ENCODE measurements around the gene CNTN4.

CNTN4 gene

DNA sequence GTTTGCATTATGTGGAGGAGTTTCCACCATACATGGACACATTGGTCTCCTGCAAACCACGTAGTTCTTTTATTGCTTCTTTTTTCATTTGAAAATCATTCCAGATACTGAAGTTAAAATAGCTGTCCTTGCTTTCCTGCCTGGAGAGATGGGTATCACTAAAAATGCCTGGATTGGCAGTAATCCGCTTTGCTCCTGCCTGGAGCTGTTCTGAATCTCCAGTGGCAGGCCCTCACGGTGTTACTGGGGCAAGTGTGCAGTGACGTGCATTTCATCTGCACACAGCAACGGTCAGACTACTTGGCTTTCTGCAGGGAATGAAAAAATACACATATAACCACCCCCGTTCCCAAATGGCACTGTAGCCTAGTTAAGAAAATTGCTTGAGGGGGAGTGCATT is 738.6 kb downstream of the CNTN4 start:
- peak in 1 of 10 donors; percentile 62 for DNase-seq
- intact Hi-C loops (cut with DNase I) = no loop called here

DNA sequence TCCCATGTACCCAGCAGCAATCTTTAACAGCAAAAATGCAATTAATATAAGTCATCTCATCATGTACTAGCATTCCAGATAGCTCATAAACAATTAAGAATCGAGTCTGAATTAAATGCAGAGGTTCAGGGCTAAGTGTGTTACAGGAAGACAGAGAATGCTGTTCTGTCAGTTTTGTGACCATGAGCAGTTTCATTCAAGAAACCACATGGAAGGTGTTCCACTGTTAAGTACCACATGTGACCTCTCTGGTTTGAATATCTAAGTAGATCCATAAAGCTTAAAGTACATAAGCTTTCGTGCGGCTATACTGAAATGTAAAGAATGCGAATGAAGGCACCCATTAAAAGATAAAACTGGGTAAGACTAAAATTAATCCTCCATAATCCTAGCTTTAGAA is 739.2 kb downstream of the CNTN4 start:
- no peak for DNase-seq
- intact Hi-C loops (cut with DNase I) = no loop called here

DNA sequence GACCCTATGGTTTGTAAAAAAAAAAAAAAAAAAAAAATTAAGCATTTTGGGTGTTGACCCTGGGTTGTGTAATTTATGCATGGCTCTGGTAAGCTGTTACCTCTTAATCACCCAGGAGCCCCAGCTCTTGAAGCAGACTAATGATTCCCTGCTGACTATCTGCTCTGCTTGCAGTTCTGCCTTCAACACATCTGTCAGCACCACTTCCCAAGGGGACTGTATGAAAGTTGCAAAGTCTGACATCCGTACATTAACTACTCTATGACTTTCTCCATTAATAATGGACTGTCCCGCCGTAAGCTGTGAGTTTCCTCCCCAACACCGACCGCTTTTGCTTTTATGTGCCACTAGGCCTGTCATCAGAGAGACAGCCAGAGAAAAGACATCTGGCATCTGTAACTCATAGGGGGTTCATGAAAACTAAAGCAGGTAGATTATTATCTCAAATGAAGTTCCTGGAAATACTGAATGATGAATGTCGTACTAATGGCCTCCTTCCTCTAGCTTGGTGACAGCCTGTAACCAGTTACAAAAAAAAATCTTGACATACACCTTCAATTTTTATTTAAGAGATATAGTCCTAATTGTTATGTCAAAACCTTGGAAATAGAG is 740.0 kb downstream of the CNTN4 start:
- intact Hi-C loops (cut with DNase I) = no loop called here
- DNase-seq = no peak

DNA sequence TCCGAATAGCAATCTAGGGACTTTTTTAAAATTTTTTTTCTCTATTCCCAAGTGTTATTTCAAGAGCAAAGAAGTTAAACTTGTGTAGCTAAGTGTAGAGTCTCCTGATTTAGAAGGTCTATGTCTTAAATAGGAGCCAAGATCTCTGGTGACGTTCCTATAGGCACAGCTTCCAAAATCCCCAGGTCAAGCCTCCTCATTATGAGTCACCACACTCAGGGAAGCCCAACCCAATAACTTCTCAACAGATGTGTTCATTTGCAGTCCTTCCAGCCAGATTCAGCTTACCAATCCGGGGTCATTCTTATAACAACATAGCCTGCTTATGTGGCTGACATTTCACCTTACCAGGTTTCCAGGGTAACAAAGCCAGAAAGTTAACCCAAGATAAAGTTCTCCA is 741.2 kb downstream of the CNTN4 start:
- intact Hi-C loops (cut with DNase I) = no loop called here
- DNase-seq = no peak

DNA sequence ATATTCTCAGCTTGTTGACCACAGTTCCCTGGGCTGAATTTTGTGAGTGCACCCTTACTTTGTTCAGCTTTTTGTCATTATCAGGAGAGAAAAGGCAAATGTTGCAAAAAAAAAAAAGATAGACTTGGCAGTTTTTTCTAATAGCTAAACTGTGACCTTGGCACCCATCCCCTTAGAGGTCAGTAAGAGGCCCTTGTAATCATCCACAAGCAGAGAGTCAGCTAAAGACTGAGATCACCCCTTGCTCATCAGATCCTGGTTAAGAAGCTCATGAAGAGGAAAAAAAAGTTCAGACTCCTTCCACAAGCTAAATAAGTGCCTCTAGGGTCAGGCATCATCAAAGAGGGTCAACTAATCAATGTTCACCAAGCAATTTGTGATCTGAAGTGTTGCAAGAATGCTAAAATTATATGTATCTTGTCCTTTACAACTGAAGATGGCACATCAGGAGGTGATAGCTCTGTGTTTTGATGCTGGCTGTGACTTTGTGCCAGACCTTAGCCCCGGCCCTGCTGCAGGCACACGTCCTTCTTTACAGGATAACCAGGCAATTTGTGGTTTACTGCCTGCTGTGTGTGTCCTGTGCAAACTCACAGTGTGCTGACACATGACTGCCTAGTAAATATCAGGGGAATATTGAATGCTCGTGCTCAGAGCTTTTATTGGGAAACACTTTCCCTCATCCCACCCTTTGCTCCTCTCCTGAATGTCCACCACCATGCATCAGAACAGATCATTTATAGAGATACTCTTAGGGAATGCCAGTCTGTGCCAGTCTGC is 748.6 kb downstream of the CNTN4 start:
- DNase-seq = no peak
- intact Hi-C loops (cut with DNase I) = no loop called here

DNA sequence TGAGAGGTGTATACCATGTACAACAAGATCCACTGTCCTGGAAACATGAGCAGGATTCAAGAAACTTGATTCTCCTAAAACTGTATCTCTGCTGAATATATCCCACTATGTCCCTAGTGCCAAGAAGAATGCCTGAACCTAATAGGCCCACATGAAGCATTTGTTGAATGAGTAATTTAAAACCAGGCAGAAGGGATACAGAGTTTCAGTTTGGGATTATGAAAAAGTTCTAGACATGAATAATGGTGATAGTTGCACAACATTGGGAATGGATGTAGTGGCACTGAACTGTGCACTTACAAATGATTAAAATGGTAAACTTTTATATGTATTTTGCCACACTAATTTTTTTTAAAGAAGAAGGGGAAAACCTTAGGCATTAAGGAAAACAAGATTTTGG is 750.4 kb downstream of the CNTN4 start:
- no peak for DNase-seq
- intact Hi-C loops (cut with DNase I) = no loop called here

DNA sequence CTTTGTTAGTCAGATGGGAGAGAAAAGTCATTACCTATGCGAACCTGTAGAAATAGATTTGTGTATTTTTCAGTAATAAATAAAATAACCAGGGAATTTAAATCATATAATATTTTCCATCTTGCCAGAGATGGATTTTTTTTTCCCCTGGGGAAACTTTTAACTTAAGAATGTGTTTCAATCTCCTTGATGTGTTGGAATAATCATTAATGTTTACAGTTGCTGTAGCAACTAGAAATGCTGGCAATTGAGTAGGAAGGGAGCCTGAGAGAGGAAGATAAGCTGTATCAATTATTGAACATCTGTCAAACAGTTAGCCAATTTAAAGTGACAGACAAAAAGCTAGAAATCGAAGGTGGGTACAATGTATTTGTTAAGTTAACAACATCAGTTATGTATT is 752.0 kb downstream of the CNTN4 start:
- intact Hi-C loops (cut with DNase I) = no loop called here
- DNase-seq = no peak

DNA sequence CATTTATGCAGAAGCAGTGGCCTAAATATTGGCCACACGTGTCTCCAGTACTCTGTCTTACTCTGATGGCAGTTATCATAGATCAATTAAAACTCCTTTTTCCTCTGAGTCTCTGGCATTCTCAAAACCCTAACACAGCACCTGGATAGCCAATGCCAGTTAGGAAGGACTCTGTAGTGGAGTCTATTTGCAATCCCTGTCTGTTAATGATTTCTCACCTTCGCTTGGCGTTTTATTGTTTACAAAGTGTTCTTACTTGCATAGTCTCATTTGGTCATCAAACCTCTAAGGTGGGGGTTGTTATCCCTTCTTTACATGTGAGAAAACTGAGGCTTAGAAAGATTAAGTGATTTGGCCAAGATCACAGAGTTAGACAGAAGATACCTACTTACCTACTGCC is 752.7 kb downstream of the CNTN4 start:
- DNase-seq = no peak
- intact Hi-C loops (cut with DNase I) = no loop called here

DNA sequence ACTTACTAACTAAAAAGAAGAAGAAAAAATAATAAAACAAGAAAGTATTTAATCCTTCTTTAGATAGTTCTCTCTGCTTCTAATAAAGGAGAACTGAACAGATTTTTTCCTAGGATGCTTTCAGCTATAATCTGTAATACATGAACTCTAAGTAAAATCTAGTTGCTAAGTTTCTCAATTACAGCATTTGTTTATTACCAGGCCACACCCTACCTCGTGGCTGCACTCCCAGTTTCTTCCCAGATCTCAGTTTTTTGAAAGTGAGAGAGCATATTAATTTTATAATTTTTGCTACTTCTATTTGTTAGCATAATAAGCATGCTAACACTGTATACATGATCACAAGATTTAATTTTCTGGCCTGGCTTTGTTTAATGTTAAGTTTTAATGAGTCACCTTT is 753.2 kb downstream of the CNTN4 start:
- intact Hi-C loops (cut with DNase I) = no loop called here
- no peak for DNase-seq

DNA sequence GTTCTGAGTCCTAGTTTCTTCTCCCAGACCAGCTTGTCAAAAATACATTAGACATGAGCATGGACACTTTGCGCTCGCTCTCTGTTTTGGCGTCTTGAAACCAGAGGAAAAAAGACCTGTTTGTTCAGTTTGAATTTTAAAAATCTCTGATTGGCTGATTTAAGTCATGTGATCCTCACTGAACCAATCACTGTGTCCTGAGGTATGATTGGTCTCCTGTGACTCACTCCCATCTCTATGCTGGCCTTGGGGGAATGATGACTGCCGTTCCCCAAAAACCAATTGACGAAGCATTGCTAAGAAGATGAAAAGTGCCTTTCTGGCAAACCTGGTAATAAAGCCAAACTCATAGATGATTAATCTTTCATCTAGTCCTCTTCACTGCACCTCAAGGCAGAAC is 755.0 kb downstream of the CNTN4 start:
- intact Hi-C loops (cut with DNase I) = no loop called here
- DNase-seq = no peak

DNA sequence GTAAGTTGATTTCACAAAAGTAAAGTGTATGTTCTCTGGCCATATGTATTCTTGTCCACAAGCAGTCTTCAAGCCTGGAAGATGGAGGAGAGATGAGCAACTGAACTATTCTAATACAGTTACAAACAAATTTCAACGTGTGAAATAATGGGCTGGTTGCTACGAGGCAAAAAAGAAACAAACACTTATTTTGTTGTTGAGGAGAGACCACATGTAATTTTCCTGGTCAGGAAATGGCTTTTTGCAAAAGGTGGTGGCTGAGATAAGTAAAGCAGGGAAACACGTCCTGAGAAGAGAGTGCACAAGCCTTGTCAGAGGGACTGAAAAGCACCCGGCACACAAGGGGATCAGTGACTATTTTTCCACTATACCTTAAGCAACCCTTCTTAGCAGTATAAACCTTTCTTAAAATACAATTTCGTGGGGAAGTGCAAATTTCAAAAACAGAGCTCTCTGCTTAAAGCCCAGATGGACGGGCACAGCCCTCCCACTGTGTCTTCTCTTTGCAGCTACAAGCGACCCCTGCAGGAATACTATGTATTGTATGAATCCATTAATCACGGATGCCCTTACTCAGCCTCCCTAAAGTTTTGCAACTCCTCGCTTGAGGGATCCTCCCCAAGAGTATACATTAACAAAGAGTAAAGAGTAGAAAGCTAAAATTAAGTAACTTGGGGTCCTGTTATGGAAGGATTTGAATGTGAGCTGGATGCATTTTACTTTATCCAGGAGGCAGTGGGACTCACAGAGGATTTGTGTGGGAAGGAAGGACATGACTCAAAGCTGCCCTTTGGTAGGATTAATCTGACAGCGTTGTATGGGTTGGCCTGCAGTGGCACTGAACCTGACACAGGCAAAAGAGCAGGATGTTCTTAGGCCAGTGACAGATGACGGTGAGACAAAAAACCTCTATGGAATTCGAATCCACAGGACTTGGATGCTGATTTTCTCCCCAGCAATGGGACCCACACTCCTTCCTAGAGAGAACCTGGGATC is 757.8 kb downstream of the CNTN4 start:
- intact Hi-C loops (cut with DNase I) = no loop called here
- no peak for DNase-seq

DNA sequence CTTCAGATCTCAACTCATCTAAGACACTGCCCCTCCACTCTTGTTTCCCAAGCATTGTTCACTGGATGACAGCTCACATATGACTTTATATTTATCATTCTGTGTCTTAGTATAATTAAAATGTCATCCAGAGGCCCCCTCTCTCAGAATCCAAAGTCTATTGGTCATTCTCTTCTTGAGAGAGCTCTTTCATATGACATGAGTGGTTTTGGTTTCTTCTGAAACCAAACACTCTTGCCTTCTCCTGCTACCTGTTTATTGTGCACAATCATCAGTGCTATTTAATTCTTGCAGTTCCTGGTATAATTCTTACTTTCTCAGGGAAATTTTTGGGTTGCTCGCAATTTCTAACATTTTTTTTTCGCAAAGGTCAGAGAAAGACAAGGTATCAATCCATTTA is 762.0 kb downstream of the CNTN4 start:
- no peak for DNase-seq
- intact Hi-C loops (cut with DNase I) = no loop called here

DNA sequence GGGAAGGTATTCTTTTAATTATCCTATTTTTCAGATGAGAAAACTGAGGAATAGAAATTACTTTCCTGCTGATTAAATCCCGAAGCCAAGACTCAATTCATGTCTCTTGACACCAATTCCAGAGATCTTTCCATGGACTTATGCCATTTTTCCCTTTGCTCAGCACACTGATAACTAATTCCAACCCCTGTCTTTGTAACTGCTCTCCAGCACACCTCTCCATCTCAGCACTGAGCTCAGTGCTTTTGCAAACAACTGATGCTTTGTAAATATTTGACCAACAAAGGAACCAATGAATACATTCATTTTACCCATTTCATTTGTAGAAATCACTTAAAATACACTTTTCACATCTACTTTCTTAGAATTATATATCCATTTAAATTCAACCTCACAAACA is 762.5 kb downstream of the CNTN4 start:
- DNase-seq = no peak
- intact Hi-C loops (cut with DNase I) = no loop called here

DNA sequence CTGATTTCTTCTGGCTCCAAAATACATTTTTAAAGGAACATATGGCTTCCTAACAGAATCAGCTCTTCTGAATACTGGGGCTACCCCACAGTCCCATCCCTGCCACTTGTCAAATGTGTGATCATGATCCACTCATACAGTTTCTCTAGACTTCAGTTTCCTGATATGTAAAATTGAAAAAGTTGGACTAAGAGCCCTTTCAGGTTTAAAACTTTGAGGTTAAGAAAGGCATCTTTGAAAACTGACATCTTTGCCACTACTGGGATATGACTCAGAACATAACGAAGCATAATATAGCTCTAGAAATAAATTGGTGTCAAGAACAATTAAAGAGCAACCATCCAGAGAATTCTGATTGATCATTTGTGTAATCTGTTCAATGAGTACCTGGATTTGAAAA is 763.3 kb downstream of the CNTN4 start:
- DNase-seq = no peak
- intact Hi-C loops (cut with DNase I) = no loop called here

DNA sequence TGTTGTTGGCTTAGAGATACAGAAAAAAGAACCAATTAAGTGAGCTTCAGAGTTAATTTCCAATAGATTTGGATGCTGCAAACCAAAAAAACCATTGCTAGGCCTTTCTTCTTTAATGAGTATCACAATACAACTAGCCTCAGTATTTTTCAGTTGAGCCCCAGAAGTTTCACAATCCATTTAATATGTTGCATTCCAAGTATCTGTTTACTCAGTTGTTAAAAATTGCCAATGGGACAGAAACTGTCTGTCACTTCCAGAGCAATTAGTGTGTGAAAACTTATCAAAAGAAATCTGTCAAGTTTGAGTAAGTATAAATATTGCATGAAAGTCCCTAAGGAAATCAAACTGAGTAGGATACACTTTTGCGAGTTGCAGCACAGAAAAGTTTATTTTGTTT is 763.7 kb downstream of the CNTN4 start:
- intact Hi-C loops (cut with DNase I) = no loop called here
- no peak for DNase-seq

DNA sequence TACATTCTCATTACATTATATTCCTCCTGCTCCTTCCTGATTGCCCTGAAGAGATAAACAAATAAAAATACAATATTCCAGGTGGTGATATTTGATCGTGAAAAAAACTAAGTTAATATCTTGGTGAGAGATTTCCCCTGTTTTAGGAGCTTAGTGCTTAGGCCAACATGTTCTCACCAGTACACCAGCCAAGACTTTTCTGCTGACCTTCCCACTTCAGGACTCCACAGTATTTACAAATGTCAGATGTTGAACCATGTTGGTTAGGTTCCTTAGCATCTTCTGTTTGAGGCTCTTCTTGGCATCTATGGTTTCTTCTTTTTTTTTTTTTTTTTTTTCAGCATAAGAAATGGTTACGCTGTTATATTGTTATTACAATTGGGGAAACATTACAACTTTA is 764.5 kb downstream of the CNTN4 start:
- intact Hi-C loops (cut with DNase I) = no loop called here
- no peak for DNase-seq

DNA sequence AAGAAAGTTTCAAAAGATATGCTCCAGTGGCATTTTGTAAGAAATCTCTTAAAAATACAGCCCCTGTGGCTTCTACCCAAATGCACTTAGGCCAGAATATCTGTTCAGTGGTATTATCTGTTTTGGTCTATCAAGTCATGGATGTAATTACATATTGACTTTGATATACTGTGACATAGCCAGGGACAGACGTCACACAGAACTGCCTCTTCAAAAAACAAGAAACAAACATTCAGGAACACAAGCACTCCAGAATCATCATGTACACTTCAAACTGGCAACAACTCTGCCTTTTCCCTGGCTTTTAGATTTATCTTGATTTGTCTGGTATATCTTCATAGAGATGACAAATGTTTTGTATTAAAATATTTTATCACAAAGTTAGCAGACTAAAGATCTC is 771.2 kb downstream of the CNTN4 start:
- DNase-seq = no peak
- intact Hi-C loops (cut with DNase I) = no loop called here

DNA sequence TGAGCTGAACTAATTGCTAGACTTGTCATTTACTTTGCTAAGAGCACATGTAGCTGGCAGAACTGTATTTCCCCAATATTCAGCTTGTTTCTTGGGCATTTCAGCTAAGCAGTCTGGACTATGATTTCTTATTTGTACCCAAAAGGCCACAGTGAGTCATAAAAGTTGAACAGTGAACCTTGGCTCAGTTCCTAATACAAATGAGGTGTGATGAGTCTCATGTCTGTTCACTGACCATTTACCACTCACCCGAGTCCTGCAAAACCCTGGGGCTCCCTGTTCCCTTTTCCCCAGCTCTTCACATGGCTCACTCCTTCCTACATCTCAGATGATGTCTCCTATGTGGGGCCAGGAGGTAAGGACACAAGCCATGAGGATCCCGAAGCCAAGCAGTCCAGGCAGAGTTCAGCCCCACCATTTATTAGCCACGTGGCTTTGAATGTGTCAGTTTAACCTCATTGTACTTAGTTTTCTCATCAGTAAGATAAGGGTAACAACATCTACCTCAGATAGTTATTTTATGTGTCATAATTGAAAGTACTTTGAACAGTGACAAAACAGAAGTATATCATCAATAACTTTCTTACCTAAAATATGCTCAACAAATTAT is 772.2 kb downstream of the CNTN4 start:
- DNase-seq = no peak
- intact Hi-C loops (cut with DNase I) = no loop called here

DNA sequence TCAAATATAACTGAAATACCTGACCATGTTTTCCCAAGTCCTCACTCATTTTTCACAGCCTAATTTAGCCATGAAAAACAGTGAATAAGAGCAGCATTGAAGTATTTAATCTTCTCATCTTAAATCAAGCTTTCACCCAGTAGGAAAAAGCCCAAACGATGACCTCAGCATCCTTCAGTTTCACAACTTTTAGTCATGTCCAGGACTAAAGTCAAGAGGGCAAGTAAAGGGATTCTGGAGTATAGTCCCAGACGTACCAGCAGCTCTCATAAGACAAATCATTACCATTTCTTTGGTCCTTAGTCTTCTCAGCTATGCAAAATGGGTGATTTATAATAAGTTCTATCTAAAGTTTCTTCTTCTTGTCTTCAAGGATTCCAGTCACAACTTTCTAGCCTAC is 774.2 kb downstream of the CNTN4 start:
- intact Hi-C loops (cut with DNase I) = no loop called here
- no peak for DNase-seq

DNA sequence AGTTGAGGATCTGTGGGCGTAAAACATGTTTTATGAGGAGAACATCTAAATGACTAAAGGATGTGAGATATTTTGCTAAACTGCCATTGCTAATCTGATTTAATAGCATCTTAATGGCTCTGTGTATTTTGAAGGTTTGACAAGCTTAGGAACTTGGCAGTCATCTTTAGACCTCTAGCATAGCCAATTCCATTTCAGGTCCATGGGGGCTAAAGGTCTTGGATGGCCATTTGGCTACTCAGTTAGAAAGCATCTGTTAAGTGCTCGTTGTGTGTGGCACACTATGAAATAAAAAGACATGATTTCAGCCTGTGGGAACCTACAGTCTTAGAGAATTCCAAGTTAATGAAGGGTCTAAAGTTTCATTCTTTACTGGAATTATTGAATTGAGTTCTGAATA is 775.3 kb downstream of the CNTN4 start:
- DNase-seq = no peak
- intact Hi-C loops (cut with DNase I) = no loop called here

DNA sequence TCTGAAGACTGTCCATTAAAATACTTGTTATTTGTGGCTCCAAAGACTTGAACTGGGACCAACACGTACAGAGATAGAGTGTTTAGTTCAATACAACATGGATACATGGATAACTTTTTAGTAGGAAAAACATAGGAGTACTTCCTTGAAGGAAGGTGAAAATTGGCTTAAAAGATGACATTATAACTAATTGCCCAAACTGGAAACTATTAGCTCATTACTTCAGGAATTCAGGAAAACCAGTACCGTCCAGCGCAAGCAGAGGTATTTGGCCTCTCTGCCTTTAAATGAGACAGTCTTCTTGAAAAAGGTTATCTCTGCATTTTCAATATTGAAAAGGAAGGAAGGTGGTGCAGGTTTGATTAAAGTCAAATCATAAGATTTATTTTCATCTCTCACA is 777.0 kb downstream of the CNTN4 start:
- no peak for DNase-seq
- intact Hi-C loops (cut with DNase I) = no loop called here

Measured in posterior cingulate gyrus (tissue), 11 donors.